SIG-M5 treated with dmso at 0.1 percent for 504 hours (cell line): ENCODE data around the gene BAG5.

Experiments
- DNase-seq: peaks from one replicate; lab custom pipeline; 2025; ENCODE audit not compliant: unreplicated experiment; lab: John Stamatoyannopoulos, UW

Gene BAG5

DNA sequence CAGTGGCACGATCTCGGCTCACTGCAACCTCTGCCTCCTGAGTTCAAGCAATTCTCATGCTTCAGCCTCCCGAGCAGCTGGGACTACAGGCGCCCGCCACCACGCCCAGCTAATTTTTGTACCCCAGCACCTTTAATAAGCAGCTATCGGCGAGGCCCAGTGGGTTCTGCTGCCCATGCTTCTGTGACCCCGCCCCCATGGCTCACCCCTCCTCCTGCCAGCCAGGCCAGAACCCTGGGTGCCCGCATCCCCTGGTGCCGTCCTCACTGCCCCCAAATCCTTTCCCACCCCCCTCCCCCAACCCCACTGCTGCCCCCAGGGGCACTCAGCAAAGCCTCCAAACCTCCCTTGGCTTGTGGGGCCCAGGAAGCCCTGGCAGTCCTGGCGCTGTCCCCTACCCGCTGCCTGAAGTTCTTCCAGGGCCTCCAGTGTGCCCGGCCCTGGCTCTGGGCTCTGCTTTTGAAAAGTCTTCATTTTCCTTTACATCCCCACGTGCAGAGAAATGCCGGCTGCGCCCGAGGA is 14.5 kb downstream of the BAG5 start:
- no peak for DNase-seq

DNA sequence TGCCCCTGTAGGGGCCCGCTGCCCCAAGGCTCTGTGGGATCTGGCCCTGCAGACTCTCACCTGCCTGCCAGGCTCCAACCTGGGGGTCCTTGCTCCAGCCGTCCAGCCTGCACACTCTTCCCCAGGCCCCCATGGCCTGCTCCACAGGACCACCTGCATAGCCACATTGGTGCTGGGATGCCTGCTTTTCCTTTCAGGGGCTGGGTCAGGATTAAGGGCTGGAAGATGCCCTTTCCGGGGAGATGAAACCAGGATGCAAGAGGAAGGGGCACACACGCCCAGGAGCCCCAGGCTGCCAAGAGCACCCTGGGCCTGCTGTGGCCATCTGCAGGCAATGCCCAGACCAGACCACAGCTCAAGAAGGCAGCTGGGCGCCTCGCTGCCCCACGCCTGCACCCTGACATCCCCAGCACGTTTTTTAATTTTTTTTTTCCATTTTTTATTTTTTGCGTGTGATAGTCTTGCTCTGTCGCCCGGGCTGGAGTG is 15.0 kb downstream of the BAG5 start:
- DNase-seq: no peak

DNA sequence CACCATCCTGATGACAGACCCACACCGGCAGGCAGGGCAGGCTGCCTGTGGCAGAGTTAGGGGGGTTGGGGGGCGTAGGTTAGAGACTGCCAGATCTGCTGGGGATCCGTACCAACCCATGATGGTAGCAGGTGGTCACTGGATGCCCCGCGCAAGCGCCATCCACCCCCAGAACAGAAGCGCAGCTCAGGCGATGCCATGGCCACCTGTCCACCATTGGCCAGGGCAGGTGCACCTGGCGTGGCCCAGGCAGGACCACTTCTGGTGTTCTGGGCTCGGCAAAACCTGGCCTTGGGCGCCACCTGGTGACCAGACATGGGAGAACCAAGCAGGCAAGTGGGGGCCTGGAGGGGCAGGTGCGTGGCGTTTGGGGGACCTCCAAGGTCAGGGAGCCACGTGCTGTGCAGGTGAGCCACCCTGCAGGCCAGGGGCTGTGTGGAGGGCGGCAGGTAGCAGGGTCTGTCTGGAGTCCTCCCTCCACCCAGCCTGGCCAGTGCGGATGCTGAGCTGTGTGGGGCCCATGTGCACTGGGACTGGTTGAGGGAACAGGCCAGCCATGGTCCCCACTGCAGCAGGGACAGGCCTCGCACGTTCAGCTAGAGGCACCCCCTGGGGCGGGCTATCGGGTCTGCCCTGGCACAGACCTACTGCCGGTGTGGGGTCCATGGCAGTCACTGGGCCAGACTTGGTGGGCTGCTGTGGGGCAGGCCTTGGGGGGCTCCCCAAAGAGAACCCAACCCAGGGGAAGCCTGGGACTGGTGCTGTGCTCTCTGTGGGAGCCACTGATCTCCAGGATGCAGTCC is 15.6 kb downstream of the BAG5 start:
- DNase-seq: peak; percentile 5

DNA sequence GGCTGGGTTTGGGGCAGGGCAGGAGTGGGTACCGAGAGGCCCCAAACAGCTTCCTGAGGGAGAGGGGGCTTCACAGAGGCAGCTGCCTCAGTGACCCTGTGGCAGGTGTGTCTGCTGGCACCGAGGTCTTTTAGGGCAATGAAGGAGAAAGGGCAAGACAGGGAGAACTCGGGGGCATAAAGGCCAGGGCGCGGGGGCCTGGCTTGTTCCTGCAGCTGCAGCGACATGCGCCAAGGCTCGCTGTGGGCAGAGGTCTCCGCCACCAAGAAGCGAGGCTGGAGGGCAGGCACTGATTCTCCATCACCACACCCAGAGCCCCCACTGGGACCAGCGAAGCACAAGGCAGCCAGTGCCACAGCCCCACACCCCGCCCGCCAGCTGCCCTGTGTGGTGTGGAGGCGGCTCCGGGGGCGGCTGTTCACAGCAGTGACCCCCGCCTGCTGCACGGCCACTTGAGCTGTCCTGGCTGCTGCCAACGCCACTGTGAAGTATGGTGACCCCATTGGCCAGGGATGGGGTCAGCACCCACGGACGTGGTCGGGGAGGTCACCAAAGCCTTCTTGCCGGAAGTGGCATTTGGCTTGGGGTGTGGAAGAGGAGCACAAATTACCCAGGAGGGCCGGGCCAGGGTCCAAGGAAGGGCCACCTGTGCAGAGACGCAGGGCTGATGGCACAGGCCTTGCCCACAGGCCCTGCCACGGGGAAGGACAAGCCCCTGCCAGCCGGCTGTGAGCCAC is 16.4 kb downstream of the BAG5 start:
- no peak for DNase-seq

DNA sequence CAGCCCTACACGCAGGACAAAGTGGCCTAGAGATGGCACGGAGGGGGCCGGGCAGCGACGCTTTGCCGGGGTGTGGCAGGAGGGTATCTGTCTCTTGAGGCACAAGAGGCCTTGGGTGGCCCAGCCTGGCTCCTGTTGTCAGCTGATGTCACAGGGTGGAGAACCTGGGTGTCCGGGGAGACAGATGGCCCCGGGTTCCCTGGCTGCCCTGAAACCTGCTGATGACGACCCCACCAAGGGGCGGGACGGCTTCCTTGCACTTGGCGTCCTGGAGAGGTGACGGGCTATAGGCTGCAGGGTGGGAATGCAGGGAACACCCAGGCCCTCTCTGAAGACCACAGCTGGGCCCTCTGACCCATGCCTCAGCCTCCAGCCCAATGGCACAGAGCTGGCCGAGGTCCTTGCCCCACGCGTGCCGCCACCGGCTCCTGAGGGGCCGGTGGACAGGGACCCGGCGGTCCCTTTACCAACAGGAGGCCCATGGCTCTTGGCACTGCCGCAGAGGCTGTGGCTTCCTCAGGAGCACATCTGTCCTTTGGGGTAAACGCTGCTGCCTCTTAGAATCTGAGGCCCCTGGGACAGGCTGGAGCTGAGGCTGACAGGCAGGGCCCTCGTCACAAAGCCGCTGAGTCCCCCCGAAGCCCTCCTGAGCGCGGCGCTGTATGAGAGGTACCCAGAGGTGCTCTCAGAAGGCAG is 17.1 kb downstream of the BAG5 start:
- DNase-seq: no peak

DNA sequence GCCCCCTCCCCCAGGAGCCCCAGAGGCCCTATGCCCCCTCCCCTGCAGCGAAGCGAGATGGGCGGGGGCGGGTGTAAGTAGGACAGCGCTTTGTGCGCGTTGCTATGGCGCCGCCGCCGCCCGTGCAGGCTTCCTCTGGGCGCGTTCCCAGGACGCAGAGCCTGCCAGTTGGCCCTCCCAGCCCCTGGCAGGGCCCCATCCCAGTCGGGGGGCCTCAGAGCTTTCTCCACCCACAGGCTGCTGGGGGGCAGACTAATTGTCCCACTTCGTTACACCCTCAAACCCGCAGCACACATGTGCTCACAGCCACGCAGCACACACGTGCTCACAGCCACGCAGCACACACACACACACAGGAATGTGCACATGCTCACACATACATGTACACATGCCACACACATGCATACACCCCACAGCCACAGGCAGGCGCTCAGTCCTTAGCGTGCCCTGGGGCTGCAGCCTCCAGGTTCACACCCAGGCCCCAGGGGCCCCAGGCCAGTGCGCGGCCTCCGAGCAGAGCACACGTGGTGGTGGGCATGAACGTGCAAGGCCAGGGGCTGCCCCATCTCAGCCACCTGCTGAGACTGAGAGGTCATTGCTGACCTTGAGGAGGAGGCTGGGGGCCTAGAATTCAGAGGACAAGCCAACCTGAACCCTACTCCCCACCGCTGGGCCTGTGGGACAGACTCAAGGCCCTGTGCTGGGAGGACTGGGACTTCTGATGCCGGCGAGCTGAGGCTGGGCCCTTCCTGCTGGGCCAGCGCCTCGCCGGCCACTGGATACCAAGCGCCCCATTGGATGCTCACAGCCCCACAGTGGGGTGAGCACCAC is 17.9 kb downstream of the BAG5 start:
- DNase-seq: no peak

DNA sequence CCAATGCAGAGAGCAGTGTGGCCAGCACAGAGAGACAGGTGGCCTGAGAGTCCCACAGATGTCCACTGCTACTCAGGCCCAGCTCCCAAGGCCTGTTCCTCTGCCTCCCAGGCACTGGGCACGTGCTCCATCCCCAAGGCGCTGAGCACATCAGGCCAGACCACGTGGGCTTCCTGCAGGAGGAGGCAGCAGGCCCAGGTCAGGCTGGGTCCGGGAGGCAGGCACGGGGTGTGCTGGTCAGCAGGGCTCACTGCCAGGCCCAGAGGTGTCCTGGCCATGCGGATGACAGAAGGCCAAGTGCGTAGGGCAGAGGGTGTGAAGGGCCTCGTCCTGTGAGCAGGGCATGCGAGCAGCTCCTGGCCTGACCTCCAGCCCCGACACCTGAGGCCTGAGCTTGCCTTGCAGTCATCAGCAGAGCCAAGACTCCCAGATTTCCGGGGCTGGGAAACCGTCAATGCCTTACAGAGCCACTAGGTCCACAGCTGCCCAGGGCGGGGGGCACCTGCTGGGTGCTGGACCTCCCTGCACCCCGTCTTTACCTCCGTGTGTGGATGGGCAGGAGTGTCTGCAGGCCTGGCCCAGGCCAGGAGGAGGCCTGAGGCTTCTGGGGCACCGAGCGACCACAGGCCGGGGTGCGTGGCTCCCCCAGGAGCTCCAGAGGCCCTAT is 18.6 kb downstream of the BAG5 start:
- no peak for DNase-seq

DNA sequence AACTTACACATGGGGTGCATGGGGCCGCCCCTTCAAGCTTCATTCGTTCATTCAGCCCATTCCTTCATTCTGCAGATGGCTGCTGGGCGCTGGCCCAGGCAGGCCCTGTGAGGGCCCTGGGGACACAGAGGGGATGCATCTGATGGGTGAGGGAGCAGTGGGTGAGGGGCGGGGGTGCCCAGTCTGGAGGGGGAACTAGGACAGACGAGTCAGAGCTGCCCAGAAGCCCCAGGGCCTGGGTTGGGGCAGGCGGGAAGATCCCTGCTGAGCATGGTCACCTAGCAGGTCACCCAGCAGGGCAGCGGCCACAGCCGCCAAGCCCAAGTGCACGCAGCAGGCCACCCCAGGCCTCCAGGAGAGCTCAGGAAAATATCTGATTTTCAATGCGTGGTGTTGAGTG is 19.3 kb downstream of the BAG5 start:
- no peak for DNase-seq

DNA sequence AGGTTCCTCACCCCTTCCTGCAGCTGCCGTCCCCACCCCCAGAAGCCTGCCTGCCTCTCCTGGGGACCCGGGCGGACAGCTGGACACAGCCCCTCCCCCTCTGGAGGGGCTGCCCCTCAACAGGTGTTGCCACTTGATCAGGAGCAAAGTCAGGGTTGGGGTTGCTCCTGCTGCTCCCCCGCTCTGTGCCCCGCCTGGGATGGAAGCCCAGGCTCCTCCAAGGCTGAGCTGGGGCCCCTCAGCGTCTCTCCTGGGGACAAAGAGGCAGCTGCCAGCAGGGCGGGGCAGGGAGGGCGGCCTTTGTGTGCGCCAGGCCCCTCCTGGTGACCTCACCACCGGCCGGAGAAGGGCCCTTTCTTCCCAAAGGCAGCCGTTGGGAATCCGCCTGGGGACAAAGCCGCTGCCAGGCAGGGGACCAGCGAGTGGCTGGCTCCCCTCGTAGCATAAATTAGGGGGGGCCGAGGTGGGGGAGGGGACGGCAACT is 19.8 kb downstream of the BAG5 start:
- no peak for DNase-seq

DNA sequence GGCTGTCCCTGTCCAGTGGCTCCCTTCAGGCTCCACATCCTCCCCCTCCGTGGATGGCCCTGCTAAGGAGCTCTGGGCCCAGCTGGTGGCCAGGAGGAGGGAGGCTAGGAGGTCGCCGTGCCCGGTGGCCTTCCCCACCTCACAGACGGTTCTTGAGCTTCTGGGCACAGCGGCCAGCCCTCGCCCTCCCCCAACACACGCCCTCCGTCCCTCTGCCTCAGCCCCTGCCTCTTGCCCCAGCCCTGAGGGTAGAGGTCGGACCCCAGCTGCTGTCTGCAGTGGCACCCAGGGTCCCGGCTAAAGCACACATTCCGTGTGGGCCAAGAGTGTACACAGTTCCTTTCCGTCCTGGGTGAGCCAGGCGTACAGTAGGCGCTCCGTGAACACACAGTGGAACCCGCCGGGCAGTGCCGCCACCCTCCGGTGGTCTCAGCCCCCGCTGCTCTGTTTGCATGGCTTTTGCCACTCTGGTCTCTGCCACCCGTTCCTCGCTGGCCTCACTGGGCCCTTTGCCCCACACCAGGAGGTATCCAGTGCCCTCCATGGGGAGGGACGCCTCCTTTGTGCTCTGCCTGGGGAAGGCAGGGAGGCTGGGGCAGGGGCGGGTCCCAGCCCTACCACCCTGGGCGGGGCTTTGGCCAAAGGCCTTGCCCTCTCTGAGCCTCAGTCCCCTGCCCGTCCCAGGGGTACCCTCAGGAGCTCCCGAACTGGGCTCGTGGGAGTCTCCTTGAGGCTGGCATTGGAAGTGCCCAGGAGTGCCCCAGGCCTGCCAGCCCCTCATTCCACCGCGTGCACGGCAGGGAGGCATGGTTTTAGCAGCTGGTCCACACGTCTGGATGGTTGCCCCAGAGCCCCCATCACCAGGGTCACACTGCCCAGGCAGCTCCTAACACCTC is 20.5 kb downstream of the BAG5 start:
- DNase-seq: no peak

DNA sequence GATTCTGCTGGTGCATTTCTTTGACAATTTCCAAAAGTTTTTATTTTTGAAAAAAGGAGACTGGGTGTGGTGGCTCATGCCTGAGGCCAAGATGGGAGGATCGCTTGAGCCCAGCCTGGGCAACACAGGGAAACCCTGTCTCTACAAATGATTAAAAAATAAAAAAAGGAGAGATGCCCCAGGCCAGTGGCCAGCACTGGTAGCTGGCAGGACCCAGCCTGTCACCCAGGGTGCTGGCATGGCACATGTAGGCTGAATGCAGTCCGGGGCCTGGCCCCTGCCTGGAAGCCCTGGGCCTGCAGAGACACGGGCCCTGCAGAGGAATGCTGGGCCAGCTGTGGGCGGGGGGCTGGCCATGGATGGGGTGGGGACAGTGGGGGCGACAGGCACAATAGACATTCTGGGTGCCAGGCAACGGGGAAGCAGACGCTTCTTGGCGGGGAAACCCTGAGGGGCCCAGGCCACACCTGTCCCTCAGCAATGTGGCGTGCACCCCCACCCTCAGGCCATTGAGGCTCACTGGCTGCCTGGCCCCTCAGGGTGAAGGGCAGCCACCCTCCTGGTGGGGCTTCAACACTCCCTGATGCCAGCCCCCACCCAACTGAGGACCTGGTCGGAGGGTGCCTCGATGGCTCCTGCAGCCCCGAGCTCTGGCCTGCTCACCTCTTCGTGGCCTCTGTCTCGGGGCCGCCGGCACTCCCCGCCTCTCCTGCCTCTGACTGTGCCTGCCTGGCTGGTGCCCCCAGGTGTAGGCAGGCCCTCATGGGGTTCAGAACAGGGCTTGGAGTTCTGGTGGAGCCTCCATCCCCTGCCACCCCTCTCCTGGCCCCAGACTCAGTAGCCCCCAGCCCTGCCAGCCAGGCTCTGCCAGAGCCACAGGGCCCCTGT is 21.4 kb downstream of the BAG5 start:
- no peak for DNase-seq

DNA sequence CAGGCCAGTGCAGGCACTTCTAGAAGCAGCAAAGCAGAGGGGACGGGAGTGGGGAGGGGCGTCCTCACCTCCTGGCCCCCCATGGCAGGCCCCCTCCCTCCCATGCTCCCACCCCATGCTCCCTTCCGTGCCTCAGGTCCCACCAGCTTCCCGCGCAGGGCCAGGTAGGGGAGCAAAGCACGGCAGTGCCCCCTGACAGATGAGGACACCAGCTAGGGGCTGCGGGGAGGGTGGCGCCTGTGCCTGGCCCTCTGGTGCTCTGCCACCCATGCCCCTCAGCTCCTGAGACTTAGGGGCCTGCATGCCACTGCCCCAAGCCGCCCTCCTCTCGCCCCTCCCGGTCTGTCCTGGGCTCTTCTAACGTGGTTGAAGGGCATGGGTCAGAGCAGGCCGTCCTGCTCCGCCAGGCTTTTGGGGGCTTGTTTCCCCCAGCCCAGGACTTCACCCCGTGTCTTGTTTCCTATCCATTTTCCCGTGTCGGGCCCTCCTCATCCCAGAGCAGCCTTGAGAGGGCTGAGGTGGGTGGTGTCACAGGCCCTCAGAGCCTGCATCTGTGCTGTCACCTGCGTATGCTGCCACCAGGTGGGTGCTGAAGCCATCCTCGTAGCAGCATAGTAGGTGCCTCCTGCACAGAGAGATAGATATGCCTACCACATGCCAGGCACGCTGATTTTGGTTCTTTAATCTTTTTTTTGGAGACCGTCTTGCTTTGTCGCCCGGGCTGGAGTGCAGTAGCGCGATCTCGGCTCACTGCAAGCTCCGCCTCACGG is 23.2 kb downstream of the BAG5 start:
- no peak for DNase-seq

DNA sequence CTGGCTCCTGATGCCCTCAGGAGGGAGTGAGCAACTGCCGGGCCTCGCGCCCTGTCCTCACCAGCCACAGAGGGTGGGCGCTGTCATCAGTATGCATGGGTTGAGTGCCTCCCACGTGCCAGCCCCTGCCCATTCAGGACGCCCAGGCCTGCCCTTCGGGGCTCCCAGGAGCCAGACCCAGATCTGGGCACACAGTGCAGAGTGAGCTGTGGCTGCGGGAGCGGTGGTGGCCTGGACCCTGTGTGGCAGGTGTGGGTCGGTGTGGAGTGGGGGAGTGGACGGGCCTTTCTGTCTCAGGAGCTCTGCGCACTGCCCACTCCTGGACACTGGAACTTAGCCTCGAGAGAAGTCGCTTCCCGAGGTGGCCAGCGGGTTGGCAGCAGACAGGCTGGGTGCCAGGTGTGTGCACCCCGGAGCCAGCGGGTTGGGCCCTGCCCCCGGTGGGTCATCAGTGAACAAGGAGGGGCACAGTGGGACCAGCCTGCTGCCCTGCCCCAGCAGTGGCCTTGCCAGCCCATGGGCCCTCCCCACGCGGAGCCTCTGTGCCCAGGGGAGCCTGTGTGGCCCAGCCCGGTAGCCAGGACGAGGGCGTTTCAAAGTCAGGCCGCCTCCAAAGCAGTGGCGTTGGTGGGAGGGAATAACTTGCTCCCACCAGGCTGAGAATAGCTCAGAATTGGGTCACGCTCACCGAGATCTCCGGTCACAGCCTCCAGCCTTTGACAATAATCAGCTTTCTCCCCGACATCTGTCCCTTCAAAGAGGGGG is 24.0 kb downstream of the BAG5 start:
- no peak for DNase-seq

DNA sequence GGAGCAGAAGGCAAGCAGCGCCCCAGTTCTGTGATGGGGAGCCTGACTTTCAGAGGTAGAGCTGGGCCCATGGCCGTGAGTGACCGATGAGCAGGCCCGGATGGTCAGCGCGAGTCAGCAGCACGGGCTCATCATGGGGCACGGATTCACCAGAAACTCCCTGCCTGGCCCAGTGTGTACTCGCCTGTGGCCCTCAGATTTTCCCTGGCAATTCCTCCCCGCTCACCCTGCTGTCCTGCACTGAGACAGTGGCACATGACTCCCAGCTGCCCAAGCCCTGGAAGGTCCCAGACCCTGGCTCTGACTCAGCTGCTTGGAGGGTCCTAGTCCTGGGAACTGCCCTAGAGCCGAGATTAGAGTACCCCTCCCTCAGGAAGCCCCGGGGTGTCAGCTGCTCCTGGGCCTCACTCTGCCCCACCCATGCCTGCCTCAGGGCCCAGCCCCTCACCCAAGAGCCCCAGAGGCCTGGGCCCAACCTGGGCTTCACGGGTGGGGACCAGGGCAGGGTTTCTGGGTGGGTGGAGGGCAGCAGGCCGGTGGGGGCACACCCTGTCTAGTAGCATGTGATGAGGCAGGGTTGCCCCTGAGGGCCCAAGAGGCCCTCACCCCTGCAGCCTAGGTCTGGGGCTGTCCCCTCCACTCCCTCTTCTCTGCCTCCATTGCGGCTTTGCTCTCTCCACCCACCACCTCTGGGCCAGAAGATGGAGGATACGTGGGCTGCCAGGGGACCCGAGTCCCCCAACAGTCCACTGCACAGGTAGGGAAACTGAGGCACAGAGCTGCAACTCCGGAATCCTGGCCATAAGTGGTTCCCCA is 25.1 kb downstream of the BAG5 start:
- DNase-seq: no peak

DNA sequence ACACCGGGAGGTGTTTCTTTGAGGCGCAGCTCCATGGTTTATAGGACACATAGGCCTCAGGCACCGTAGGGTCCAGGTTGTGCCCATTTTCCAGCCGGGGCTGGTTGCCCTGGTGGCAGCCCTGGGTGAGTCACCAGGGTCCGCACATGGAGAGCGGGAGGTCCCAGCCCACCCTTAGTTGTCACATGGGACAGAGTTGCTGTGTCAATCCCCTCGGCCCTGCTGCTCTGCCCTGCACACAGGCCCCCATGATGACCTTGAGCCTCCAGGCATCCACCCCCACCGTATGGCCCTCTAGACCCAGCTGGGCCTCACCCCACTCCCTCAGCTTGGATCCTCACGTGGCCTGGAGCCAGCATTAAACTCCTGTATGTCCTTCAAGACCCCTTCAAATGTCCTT is 25.8 kb downstream of the BAG5 start:
- no peak for DNase-seq
